ENCODE data around the gene UGT1A8.

The UGT1A8 gene

DNA sequence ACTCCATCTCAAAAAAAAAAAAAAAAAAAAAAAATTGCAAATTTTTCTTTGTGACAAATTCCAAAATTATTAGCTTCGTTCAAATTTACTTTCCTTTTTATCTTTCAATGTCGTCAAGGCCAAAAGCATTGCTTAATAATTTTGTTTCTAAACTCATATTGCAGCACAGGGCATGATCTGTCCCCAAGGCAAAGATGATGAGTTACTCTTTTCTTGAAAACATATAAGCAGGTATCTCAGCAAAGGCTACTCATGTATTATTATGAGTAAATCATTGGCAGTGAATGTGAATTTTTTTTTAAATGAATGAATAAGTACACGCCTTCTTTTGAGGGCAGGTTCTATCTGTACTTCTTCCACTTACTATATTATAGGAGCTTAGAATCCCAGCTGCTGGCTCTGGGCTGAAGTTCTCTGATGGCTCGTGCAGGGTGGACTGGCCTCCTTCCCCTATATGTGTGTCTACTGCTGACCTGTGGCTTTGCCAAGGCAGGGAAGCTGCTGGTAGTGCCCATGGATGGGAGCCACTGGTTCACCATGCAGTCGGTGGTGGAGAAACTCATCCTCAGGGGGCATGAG, 64.2 kb downstream of the UGT1A8 start, which contains the start of gene UGT1A7:
TSS of gene UGT1A7 (plus strand) at position 381 of the 579 bp plus-strand sequence. CDS start at position 418, 37 bp downstream.
- TF ChIP-seq, protein P1, sequence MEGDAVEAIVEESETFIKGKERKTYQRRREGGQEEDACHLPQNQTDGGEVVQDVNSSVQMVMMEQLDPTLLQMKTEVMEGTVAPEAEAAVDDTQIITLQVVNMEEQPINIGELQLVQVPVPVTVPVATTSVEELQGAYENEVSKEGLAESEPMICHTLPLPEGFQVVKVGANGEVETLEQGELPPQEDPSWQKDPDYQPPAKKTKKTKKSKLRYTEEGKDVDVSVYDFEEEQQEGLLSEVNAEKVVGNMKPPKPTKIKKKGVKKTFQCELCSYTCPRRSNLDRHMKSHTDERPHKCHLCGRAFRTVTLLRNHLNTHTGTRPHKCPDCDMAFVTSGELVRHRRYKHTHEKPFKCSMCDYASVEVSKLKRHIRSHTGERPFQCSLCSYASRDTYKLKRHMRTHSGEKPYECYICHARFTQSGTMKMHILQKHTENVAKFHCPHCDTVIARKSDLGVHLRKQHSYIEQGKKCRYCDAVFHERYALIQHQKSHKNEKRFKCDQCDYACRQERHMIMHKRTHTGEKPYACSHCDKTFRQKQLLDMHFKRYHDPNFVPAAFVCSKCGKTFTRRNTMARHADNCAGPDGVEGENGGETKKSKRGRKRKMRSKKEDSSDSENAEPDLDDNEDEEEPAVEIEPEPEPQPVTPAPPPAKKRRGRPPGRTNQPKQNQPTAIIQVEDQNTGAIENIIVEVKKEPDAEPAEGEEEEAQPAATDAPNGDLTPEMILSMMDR (IDR thresholded peaks at IDR 0.05; ENCODE audit: low read depth, low read length, missing control alignments): no peak
- H3K27ac ChIP-seq: no peak within 1 kb of the TSS
- H3K4me3 ChIP-seq (ENCODE audit: low read depth, low read length): no peak within 1 kb of the TSS
- in situ Hi-C loops (cut with HindIII; ENCODE audit: low pct_ligation_motif_present, low sequenced_read_pairs): no loop called here
- H3K36me3 ChIP-seq (replicated peaks): no peaks in the 10 kb centered on the region
- no peak for DNase-seq
- no peaks in the 10 kb centered on the region for H3K27me3 ChIP-seq (replicated peaks)

- Histone ChIP-seq H3K4me3 (ENCODE audit: low read depth, low read length) (no peak overlapping the region), H3K27ac (no peak overlapping the region), H3K36me3 (replicated peaks) (no peaks in the 10 kb centered on the region), H3K27me3 (replicated peaks) (no peaks in the 10 kb centered on the region)
- TF ChIP-seq, protein P1 (IDR thresholded peaks at IDR 0.05; ENCODE audit: low read depth, low read length, missing control alignments): no peak
- DNase-seq: no peak
- in situ Hi-C loops (cut with HindIII; ENCODE audit: low pct_ligation_motif_present, low sequenced_read_pairs): no loop called here
Measured at GRCh38 chr2:233684640-233685039, 67.2 kb downstream of the UGT1A8 start.

DNA sequence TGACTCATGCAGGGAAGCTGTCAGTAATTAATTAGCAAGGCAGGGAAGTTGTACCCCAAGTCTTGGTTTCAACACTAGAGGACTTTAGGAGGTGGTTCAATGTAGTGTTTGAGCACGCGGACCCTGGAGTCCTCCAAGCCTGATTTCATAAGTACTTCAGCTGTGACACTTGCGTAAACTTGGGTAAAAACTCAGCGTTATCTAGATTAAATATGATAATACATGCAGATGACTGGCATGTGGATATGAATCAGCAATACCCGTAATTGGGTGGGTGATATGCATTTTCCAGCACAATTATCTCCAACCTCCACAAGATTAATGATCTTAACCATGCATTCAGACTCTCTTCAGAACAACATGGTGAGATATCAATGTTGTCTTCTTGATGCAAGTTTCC, 69.5 kb downstream of the UGT1A8 start:
- in situ Hi-C loops (cut with HindIII; ENCODE audit: low pct_ligation_motif_present, low sequenced_read_pairs): no loop called here

GRCh38 chr2:233688341-233688740, 70.9 kb downstream of the UGT1A8 start:
- Histone ChIP-seq H3K4me3 (ENCODE audit: low read depth, low read length) (no peak overlapping the region), H3K27ac (no peak overlapping the region), H3K36me3 (replicated peaks) (no peaks in the 10 kb centered on the region), H3K27me3 (replicated peaks) (no peaks in the 10 kb centered on the region)
- TF ChIP-seq, protein P1 (IDR thresholded peaks at IDR 0.05; ENCODE audit: low read depth, low read length, missing control alignments): no peak
- in situ Hi-C loops (cut with HindIII; ENCODE audit: low pct_ligation_motif_present, low sequenced_read_pairs): no loop called here
- DNase-seq: no peak

More for the DNA sequence above, 69.5 kb downstream of the UGT1A8 start:
- DNase-seq: no peak
- Histone ChIP-seq H3K4me3 (ENCODE audit: low read depth, low read length) (no peak overlapping the region), H3K27me3 (replicated peaks) (no peaks in the 10 kb centered on the region), H3K36me3 (replicated peaks) (no peaks in the 10 kb centered on the region), H3K27ac (no peak overlapping the region)
- TF ChIP-seq, protein P1 (IDR thresholded peaks at IDR 0.05; ENCODE audit: low read depth, low read length, missing control alignments): no peak

GRCh38 chr2:233689031-233689430, 71.6 kb downstream of the UGT1A8 start:
- in situ Hi-C loops (cut with HindIII; ENCODE audit: low pct_ligation_motif_present, low sequenced_read_pairs): no loop called here
- TF ChIP-seq, protein P1 (IDR thresholded peaks at IDR 0.05; ENCODE audit: low read depth, low read length, missing control alignments): no peak
- no peak for DNase-seq
- Histone ChIP-seq H3K27ac (no peak overlapping the region), H3K36me3 (replicated peaks) (no peaks in the 10 kb centered on the region), H3K27me3 (replicated peaks) (no peaks in the 10 kb centered on the region), H3K4me3 (ENCODE audit: low read depth, low read length) (no peak overlapping the region)

DNA sequence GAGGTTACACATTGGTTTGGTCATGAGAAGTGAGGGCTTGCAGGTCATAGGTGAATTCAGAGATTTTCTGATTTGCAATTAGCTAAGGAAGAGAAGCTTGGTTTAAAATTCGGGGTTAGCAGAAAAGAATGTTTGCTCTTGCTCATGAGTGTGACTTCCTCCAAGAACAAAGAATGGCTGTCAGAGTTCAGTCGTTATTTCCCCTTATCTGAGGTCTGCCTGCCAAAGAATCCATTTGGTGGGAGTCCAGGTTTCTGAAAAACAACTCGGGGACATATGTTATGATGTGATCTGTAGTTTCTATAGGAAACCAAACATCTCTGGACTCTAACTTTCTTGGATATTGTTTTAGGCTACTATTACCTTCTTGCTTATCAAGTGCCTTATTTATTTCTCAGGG, 72.1 kb downstream of the UGT1A8 start:
- no peak overlapping the region for H3K27ac ChIP-seq
- TF ChIP-seq, protein P1 (IDR thresholded peaks at IDR 0.05; ENCODE audit: low read depth, low read length, missing control alignments): no peak
- in situ Hi-C loops (cut with HindIII; ENCODE audit: low pct_ligation_motif_present, low sequenced_read_pairs): no loop called here
- no peak overlapping the region for H3K4me3 ChIP-seq (ENCODE audit: low read depth, low read length)
- no peak for DNase-seq
- H3K36me3 ChIP-seq (replicated peaks): no peaks in the 10 kb centered on the region
- no peaks in the 10 kb centered on the region for H3K27me3 ChIP-seq (replicated peaks)
